ENCODE results near the gene ZNF804A. TPM values are rescaled to one million over a fixed set of nuclear protein-coding genes. Genes with fewer than 3 reads are reported as not detected.

ZNF804A gene
- total and polyA plus RNA-seq, 2 of the 8 experiments (the other 6 are each of a cell fraction or from before 2014, with no cell fraction given) = 0.02 TPM; not detected in 1

DNA sequence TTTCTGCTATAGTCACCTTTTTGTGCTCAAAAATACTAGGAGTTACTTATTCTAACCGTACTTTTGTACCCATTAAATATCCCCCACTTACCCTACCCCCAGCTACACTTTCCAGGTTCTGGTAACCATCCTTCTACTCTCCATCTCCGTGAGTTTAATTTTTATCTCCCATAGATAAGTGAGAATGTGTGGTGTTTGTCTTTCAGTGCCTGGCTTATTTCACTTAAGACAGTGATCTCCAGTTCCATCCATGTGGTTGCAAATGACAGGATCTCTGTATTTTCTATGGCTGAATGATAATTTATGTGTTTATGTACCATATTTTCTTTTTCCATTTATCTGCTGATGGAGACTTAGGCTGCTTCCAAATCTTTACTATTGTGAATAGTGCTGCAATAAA, 323.3 kb downstream of the ZNF804A start:
- Histone ChIP-seq H3K23me2 (ENCODE audit: low read depth, low read length) (no peaks in the 10 kb centered on the region), H3K36me3 (ENCODE audit: control insufficient read depth in 2 of 4, insufficient read depth in 4 of 4, low read length in 3 of 4) (no peaks in the 10 kb centered on the region), H3K14ac (ENCODE audit: insufficient read length) (no peak overlapping the region), H3K27ac (ENCODE audit: low read depth, low read length) (no peak overlapping the region), H3K27me3 (replicated peaks in 1 of 4; ENCODE audit: control insufficient read depth in 3 of 4, extremely low read depth in 1 of 4, insufficient read depth in 3 of 4, low read length in 3 of 4) (no peaks in the 10 kb centered on the region), H2BK120ac (replicated peaks; ENCODE audit: low read depth, low read length) (no peak overlapping the region), H3K79me2 (ENCODE audit: control insufficient read depth in 1 of 2, insufficient read depth in 2 of 2, low read length in 2 of 2) (no peaks in the 10 kb centered on the region), H3K4ac (replicated peaks; ENCODE audit: insufficient read length, low read depth, low read length) (no peak overlapping the region), H3K9me3 (ENCODE audit: insufficient read depth in 2 of 2, low read depth in 1 of 2, low read length in 1 of 2) (no peaks in the 10 kb centered on the region), H4K8ac (ENCODE audit: extremely low read depth, insufficient read depth, low read length) (no peak overlapping the region), H3K4me1 (replicated peaks in 1 of 4; ENCODE audit: control insufficient read depth in 3 of 4, insufficient read depth in 4 of 4, low read length in 3 of 4) (no peaks in the 10 kb centered on the region), H4K5ac (ENCODE audit: insufficient read length, low read depth, low read length) (no peak overlapping the region), H2AK5ac (ENCODE audit: low read depth, low read length) (no peak overlapping the region), H3K23ac (ENCODE audit: insufficient read length) (no peak overlapping the region), H4K20me1 (replicated peaks in 1 of 2; ENCODE audit: control insufficient read depth in 1 of 2, insufficient read depth in 2 of 2, low read length in 2 of 2) (no peaks in the 10 kb centered on the region), H3K9ac (replicated peaks in 1 of 4; ENCODE audit: extremely low read depth in 1 of 4, low read depth in 3 of 4, low read length in 3 of 4) (no peak overlapping the region), H3K4me2 (ENCODE audit: insufficient read depth in 1 of 2, low read depth in 2 of 2, low read length in 2 of 2) (no peak overlapping the region), H2BK15ac (ENCODE audit: low read length) (no peak overlapping the region), H2BK20ac (ENCODE audit: low read length) (no peak overlapping the region), H3K18ac (ENCODE audit: extremely low read depth, low read length) (no peak overlapping the region), H3K56ac (replicated peaks; ENCODE audit: insufficient read length, low read depth, low read length) (no peak overlapping the region), H2AFZ (ENCODE audit: low read length) (no peak overlapping the region), H4K91ac (replicated peaks; ENCODE audit: insufficient read length, low read length) (no peak overlapping the region), H3K4me3 (ENCODE audit: extremely low read depth in 1 of 4, insufficient read depth in 2 of 4, low read depth in 3 of 4, low read length in 4 of 4) (no peak overlapping the region), H2BK12ac (ENCODE audit: low read depth, low read length) (no peak overlapping the region), H2BK5ac (ENCODE audit: low read depth, low read length) (no peak overlapping the region), H3K79me1 (ENCODE audit: low read depth, low read length) (no peaks in the 10 kb centered on the region)
- WGBS, 2 experiments (ENCODE audit: extremely low coverage in 1 of 2, insufficient coverage in 1 of 2, insufficient read length in 1 of 2, insufficient replicate concordance in 2 of 2, low coverage in 1 of 2, low lambda C conversion rate in 2 of 2, missing lambda C conversion rate in 1 of 2) = 89% methylated on average over 2 of the region's 2 CpGs; no CpG with 5 or more reads in 1 of the 2 experiments
- FAIRE-seq (no peak), DNase-seq (ENCODE audit: low read depth in 1 of 2, low spot score in 2 of 2) (no peak)
- TF ChIP-seq, protein P1, sequence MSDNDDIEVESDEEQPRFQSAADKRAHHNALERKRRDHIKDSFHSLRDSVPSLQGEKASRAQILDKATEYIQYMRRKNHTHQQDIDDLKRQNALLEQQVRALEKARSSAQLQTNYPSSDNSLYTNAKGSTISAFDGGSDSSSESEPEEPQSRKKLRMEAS (IDR thresholded peaks at IDR 0.05) = no peak
- TF ChIP-seq CBX5 (IDR thresholded peaks at IDR 0.05; ENCODE audit: low read depth, low read length) (no peak), KDM4A (IDR thresholded peaks at IDR 0.05; ENCODE audit: low read depth, low read length, severe bottlenecking) (no peak), BACH1 (IDR thresholded peaks at IDR 0.05; ENCODE audit: low read length) (no peak), TAF1 (IDR thresholded peaks at IDR 0.05; ENCODE audit: low read depth, low read length) (no peak), RNF2 (IDR thresholded peaks at IDR 0.05; ENCODE audit: borderline replicate concordance, low read depth, low read length, missing control alignments, poor library complexity, severe bottlenecking) (no peak), EZH2 (IDR thresholded peaks at IDR 0.05; ENCODE audit: low read depth, low read length, severe bottlenecking) (no peak), KDM1A (IDR thresholded peaks at IDR 0.05; ENCODE audit: borderline replicate concordance, low read length) (no peak), KDM5A (IDR thresholded peaks at IDR 0.05; ENCODE audit: low read length) (no peak), RXRA (IDR thresholded peaks at IDR 0.05; ENCODE audit: insufficient read depth, low read depth, low read length) (no peak), EGR1 (IDR thresholded peaks at IDR 0.05; ENCODE audit: borderline replicate concordance, low read depth, low read length) (no peak)
- TF ChIP-seq, protein P2, sequence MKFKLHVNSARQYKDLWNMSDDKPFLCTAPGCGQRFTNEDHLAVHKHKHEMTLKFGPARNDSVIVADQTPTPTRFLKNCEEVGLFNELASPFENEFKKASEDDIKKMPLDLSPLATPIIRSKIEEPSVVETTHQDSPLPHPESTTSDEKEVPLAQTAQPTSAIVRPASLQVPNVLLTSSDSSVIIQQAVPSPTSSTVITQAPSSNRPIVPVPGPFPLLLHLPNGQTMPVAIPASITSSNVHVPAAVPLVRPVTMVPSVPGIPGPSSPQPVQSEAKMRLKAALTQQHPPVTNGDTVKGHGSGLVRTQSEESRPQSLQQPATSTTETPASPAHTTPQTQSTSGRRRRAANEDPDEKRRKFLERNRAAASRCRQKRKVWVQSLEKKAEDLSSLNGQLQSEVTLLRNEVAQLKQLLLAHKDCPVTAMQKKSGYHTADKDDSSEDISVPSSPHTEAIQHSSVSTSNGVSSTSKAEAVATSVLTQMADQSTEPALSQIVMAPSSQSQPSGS (IDR thresholded peaks at IDR 0.05; ENCODE audit: low read length) = no peak
- POLR2A ChIA-PET (ENCODE audit: partially characterized antibody) = no interaction called here
- CTCF ChIA-PET (ENCODE audit: partially characterized antibody) = no interaction called here

All from H1 (cell line).